Kidney (tissue), 14 donors: ENCODE measurements around the gene APH1B. TPM values are rescaled to one million over a fixed set of nuclear protein-coding genes. Genes with fewer than 3 reads are reported as not detected.

Experiments
- DNase-seq, 5 donors: peaks; one replicate each; pipeline ENCODE4 v3.0.0-alpha.2; 2013 to 2020
- FAIRE-seq: peaks from 2 replicates; lab custom pipeline; 2012; peaks lifted over from hg19 to GRCh38; lab: Jason Lieb, UNC
- H3K27ac ChIP-seq, 2 donors: one replicate each; pipeline ENCODE4 v1.7.0; 2013; ENCODE audit warnings: low read depth in 2 of 2, low read length in 2 of 2, inconsistent platforms in 1 of 2
- H3K27me3 ChIP-seq: one replicate; pipeline ENCODE4 v1.7.1; 2013; ENCODE audit warnings: low read length, inconsistent platforms; ENCODE audit not compliant: control insufficient read depth, insufficient read depth
- H3K36me3 ChIP-seq, 3 donors: one replicate each; pipeline versions ENCODE4 v1.7.0 to v1.7.1; 2013; ENCODE audit warnings: low read length in 3 of 3, control low read depth in 1 of 3, inconsistent platforms in 1 of 3; ENCODE audit not compliant: insufficient read depth in 3 of 3, control insufficient read depth in 2 of 3
- H3K4me1 ChIP-seq, 3 donors: one replicate each; pipeline versions ENCODE4 v1.7.0 to v1.7.1; 2013; ENCODE audit warnings: low read length in 3 of 3, inconsistent platforms in 1 of 3, low read depth in 1 of 3; ENCODE audit not compliant: control insufficient read depth in 2 of 3, insufficient read depth in 2 of 3
- H3K4me3 ChIP-seq, 3 donors: one replicate each; pipeline versions ENCODE4 v1.7.0 to v1.8.1; 2013; ENCODE audit warnings: low read length in 3 of 3, control low read depth in 1 of 3, inconsistent platforms in 1 of 3
- H3K9ac ChIP-seq, 3 donors: one replicate each; pipeline versions ENCODE4 v1.7.0 to v1.7.1; 2013; ENCODE audit warnings: low read length in 3 of 3, control low read depth in 1 of 3, inconsistent platforms in 1 of 3
- H3K9me3 ChIP-seq, 3 donors: one replicate each; pipeline versions ENCODE4 v1.7.0 to v1.7.1; 2013; ENCODE audit warnings: low read length in 3 of 3, control low read depth in 1 of 3, inconsistent platforms in 1 of 3; ENCODE audit not compliant: control insufficient read depth in 2 of 3, insufficient read depth in 1 of 3
- CTCF ChIP-seq: IDR thresholded peaks from 3 replicates; pipeline ENCODE4 v1.5.1; 2012; ENCODE audit warnings: mild to moderate bottlenecking, moderate library complexity, borderline replicate concordance; ENCODE audit not compliant: insufficient read depth; ENCODE audit errors: extremely low read depth
- intact Hi-C: fragments of 100-400 bp; cut with DNase I; formaldehyde crosslinking; loops from one replicate; pipeline ENCODE4 v1.11.1; 2022
- polyA plus RNA-seq: library from polyadenylated mRNA; stranded (reverse); fragments of 350-450 nt; fragmentation: Illumina TruSeq; extraction: RNeasy Lipid Tissue Mini Kit (QIAGEN cat#74804); gene quantifications from one replicate; pipeline ENCODE4 v1.2.3, GENCODE V29; 2014; ENCODE audit warnings: low read depth, low replicate concordance; ENCODE audit not compliant: insufficient read depth
- total RNA-seq: library from RNA; stranded (reverse); fragmentation: NEBNext Ultra II Directional; extraction: Animal tissue kit (Norgen Biotek cat#: 25700); gene quantifications from one replicate; pipeline ENCODE4 v1.2.1, GENCODE V29; 2021
- donor health status: control.
- donor health status: control.
- donor health status: control.
- donor health status: control.
- donor health status: control.
- donor health status: DM: yes; HTN: yes; CAD: no.
- donor health status: Normal renal cell carcinoma (clear cell type).

The APH1B gene
- total and polyA plus RNA-seq, 2 donors from 2014 or later: 12.3 to 22.4 TPM

- TF ChIP-seq CTCF: no peak
- Histone ChIP-seq H3K9me3 (no peaks in the 10 kb centered on the region), H3K36me3 (peaks cover 0 to 55% (median 12%) of the 10 kb centered on the region in 3 donors), H3K27me3 (no peaks in the 10 kb centered on the region), H3K4me1 (peaks cover 0 to 12% (median 0%) of the 10 kb centered on the region in 3 donors), H3K9ac (no peak overlapping the region), H3K4me3 (no peak overlapping the region), H3K27ac (peak overlapping the region in 1 of 2 donors; percentile 20)
- intact Hi-C loops: no loop called here
- DNase-seq (no peak), FAIRE-seq (no peak)
Observed at GRCh38 chr15:63339006-63339766, 61.8 kb downstream of the APH1B start.

DNA sequence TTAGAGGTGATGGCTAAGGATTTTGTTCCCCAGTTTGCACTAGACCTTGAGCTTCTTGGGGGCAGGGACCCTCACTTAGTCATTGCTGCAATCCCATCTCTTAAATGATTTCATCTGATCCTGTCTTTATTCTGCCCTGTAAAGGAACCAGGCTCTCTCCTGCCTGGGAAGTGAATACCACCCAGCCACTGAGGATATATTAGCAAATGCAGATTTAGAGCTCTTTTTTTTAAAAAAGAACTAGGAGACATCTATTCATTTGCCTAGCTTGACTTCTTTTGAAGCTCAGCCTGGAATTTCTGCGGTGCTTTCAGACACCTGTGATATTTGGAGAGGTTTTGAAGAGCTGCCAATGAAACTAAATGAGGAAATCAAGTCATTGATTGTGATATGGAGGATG lies 62.4 kb downstream of the APH1B start:
- Histone ChIP-seq H3K9ac (no peak overlapping the region), H3K36me3 (peaks cover 0 to 61% (median 12%) of the 10 kb centered on the region in 3 donors), H3K4me1 (peaks cover 0 to 12% (median under 1%) of the 10 kb centered on the region in 3 donors), H3K4me3 (no peak overlapping the region), H3K9me3 (no peaks in the 10 kb centered on the region), H3K27ac (peak overlapping the region in 1 of 2 donors; percentile 5), H3K27me3 (no peaks in the 10 kb centered on the region)
- intact Hi-C loops: no loop called here
- TF ChIP-seq CTCF: no peak
- FAIRE-seq: no peak
- DNase-seq: no peak

DNA sequence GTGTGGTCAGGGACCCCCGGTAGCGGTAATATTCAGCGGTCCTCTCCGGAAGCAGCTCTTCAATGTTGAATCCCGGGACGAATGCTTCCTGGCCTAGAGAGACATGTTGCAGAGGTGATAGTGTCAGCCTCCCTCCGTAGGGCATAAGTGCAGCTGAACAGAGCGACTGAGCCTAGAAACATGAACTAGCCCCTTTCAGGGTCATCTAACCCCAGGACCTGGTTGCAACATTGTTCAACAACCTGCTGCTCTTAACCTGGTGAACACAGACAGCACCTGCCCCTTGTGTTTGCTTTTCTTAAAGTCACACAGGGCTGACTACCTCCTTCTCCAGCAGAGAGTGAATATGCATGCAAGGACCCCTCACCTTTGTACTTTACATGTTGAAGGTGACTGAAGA lies 62.9 kb downstream of the APH1B start:
- FAIRE-seq (no peak), DNase-seq (no peak)
- Histone ChIP-seq H3K27ac (peak overlapping the region in 1 of 2 donors; percentile 5), H3K9ac (no peak overlapping the region), H3K4me1 (peaks cover 0 to 12% (median 5%) of the 10 kb centered on the region in 3 donors), H3K27me3 (no peaks in the 10 kb centered on the region), H3K36me3 (peaks cover 0 to 66% (median 16%) of the 10 kb centered on the region in 3 donors), H3K9me3 (no peaks in the 10 kb centered on the region), H3K4me3 (no peak overlapping the region)
- intact Hi-C loops: no loop called here
- TF ChIP-seq CTCF: no peak
